HFF-Myc (cell line): ENCODE results near the gene F5.

Source experiments
- DNase-seq: peaks from one replicate; pipeline ENCODE4 v3.0.0-alpha.2; 2011; ENCODE audit warnings: low read depth; ENCODE audit errors: extremely low read depth
- H3K4me3 ChIP-seq: replicated peaks from 2 replicates; pipeline ENCODE4 v1.5.1; 2011; ENCODE audit warnings: low read depth, mild to moderate bottlenecking, control low read depth, low read length
- TF ChIP-seq, protein P1 (sequence below): IDR thresholded peaks from 2 replicates; pipeline ENCODE4 v1.5.1; 2012; ENCODE audit warnings: mild to moderate bottlenecking, low read depth, low read length, control low read depth; ENCODE audit errors: missing control alignments

The F5 gene

DNA sequence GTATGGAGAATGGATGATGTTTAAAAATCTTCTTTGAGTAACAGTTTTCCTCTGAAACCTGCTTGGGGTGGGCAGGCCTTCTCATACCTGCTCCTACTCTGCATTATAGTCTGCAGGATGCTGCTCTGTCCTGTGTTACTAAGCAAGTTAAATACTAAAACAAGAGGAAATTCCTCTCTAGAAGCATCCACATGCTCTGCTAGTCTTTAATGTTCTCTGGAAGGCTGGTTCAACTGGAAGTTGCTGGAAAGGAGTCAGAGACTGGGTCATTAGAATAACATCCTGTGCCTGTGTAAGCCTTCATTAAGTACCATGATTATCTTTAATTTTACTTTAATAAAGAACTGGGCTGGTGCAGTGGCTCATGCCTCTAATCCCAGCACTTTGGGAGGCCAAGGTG, 37.8 kb upstream of the F5 start:
- DNase-seq, result no peak
- no peak overlapping the region for H3K4me3 ChIP-seq
- TF ChIP-seq, protein P1, sequence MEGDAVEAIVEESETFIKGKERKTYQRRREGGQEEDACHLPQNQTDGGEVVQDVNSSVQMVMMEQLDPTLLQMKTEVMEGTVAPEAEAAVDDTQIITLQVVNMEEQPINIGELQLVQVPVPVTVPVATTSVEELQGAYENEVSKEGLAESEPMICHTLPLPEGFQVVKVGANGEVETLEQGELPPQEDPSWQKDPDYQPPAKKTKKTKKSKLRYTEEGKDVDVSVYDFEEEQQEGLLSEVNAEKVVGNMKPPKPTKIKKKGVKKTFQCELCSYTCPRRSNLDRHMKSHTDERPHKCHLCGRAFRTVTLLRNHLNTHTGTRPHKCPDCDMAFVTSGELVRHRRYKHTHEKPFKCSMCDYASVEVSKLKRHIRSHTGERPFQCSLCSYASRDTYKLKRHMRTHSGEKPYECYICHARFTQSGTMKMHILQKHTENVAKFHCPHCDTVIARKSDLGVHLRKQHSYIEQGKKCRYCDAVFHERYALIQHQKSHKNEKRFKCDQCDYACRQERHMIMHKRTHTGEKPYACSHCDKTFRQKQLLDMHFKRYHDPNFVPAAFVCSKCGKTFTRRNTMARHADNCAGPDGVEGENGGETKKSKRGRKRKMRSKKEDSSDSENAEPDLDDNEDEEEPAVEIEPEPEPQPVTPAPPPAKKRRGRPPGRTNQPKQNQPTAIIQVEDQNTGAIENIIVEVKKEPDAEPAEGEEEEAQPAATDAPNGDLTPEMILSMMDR, result no peak

DNA sequence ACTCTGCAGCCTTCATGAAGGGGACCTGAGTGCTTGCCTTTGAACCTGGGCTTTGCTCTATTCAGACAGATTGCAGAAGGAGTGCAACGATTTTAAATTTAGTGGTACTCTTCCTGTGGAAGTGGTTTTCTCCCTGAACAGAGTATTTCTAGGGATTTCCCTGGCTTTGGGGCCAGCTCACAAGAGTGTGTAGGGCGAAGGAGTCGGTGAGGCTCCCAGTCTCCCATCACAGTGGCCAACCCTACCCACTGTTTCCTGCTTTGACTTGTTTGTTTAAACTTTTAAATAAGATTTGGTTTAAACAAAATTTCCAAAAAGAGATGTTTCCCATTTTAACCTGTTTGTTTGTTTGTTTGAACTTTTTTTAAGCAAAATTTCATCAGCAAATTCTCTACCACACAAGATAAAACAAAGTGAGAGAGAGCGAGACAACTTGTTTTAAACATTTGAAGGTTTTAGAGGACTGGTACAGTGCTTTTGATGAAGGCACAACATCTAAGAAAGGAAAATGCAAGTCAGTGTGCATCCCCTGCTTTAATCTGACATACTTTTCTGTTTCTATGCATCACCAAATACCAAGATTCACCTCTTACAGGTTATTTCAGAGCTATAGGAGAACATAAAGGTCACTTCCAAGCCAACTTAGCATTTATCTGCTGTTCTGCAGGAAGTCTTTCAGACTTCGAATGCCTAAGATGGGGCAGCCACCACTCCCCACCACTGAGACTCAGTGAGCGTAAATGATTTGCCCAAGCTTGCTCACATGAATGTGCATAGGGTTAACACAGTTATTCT, 37.0 kb upstream of the F5 start:
- TF ChIP-seq, protein P1, result no peak
- no peak for DNase-seq
- H3K4me3 ChIP-seq, result no peak overlapping the region

DNA sequence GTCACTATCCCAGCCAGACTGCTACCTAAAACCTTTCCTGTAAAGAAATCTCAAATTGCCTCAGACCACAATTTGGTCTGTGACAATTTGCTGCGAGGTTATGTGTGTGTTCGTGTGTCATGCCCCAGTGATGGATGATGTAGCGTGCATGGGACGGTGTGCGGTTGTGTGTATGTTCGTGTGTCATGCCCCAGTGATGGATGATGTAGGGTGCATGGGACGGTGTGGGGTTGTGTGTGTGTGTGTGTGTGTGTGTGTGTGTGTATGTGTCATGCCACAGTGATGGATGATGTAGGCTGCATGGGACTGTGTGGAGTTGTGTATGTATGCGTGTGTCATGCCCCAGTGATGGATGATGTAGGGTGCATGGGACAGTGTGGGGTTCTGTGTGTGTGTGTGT, 34.3 kb upstream of the F5 start:
- DNase-seq, result no peak
- H3K4me3 ChIP-seq, result no peak overlapping the region
- TF ChIP-seq, protein P1, result no peak

DNA sequence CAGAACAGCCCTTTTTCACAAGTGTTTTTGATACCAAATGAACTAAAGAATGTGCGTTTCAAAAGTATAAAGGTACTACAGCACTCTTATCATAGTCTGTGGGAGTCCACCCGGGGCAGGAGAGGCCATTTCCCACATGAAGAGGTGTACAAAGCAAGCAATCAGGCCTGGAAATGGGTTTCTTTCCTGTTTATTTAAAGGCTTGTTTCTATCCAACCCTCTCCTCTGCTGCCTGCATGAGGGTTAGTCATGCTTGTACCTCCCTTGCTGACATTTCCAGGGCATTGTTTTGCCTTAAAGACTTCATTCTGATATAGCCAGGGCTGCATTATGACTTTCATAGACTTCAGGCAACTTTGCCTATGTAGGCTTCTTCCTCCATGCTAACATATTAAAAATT, 32.1 kb upstream of the F5 start:
- TF ChIP-seq, protein P1, result no peak
- H3K4me3 ChIP-seq, result no peak overlapping the region
- no peak for DNase-seq

DNA sequence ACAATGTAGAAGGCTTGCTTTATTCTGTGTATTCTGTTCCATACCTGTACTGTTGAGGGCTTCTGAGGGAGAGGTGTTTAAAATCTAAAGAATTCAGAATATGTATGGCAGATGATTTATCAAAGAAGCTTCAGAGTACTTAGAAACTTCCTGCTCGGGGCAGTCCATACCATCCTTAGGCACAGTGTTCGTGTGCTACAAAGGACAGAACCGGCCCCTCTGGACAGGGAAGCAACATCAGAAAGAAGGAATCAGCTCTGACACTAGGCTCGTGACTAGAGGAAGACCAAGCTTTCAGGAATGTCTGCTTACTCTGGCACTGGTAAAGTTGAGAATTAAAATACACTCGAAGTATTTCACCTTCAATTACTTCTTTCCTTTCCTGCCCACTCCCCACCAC, 29.5 kb upstream of the F5 start:
- DNase-seq, result no peak
- no peak overlapping the region for H3K4me3 ChIP-seq
- TF ChIP-seq, protein P1, result no peak

DNA sequence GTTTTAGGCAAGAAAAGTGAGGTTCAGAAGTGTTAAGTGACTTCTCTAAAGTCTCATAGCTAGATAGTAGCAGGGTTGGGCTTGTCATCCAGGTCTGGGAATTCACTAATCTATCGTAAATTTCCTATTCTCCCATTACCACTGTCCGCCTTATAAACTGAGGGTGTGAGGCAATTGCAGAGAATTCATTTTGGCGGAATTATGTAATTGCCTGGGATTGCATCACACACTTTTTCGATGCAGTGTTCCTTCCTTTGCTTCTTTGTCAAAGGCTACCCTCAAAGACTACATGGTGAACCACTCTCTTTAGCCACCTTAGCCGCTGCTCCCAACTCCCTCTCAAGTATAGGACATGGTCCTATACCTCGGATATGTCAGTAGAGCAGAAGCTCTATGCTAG, 24.6 kb upstream of the F5 start:
- no peak overlapping the region for H3K4me3 ChIP-seq
- TF ChIP-seq, protein P1, result no peak
- DNase-seq, result no peak

DNA sequence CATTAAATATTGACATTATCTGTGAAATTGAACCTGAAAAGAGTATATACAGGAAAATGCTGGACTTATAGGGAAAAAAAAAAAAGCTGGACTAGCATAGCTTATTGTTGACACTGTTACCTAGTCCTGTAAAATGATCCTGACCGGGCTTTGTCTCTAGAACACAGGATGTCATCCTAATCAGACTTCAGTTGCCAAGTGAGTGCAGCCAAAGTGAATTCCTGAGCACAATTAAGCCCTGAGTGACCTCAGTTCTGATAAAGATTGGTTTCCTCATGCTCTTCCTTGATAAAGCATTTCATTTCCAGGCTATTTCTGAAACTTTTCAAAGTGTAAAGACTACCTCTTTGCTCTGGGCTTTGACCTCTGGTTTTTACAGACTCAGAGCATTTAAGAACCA, 23.8 kb upstream of the F5 start:
- TF ChIP-seq, protein P1, result no peak
- no peak for DNase-seq
- H3K4me3 ChIP-seq, result no peak overlapping the region
